C4-2B (cell line): ENCODE results near the gene NUP85.

Source experiments
- CTCF ChIP-seq: fragments of 450-650 bp; conservative IDR thresholded peaks from 2 replicates; pipeline ENCODE4 v1.5.1; 2017; ENCODE audit warnings: mild to moderate bottlenecking
- ZFX ChIP-seq: fragments of 450-650 bp; IDR thresholded peaks from 2 replicates; pipeline ENCODE4 v1.6.1; 2017

- no peak for TF ChIP-seq CTCF
- no peak for TF ChIP-seq ZFX
Measured at GRCh38 chr17:75273977-75274708, 68.7 kb downstream of the NUP85 start.
